Measurements from ENCODE around the gene SBK3. TPM values are rescaled to one million over a fixed set of nuclear protein-coding genes. Genes with fewer than 3 reads are reported as not detected.
A peak's percentile ranks its signal among the peaks of the same experiment; 100 is the strongest.
"Not testable (repeated sequence)": the region's sequence is repeated elsewhere in the genome, so short reads cannot be mapped to it uniquely, and the experiment has no call there.

SBK3 gene
- total RNA-seq, 1 donor from 2014 or later, result not detected

DNA sequence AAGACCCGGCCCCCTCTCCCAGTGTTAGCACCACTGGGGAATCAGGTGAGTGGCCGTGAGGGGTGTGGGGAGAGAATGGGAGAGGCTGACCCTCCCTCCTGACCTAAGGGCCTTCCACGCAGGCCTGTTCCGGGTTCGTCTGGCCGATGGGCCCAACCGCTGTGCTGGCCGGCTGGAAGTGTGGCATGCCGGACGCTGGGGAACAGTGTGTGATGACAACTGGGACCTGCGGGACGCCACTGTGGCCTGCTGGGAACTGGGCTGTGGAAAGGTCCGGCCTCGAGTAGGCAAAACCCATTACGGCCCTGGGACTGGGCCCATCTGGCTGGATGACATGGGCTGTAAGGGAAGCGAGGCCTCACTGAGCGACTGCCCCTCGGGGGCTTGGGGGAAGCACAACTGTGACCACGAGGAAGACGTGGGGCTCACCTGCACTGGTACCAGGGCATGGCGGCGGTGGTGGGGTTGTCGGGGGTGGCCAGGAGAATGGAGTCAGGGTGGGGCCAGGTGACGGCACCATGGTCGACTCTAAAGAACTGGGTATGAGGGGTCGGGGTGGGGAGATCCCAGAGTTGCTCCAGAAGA, 44.9 kb downstream of the SBK3 start:
- no peaks in the 10 kb centered on the region for H3K27me3 ChIP-seq
- H3K27ac ChIP-seq, result no peak overlapping the region
- intact Hi-C loops (cut with DNase I), result loop anchor here (5.0 kb wide), 2 partner anchors 93 to 198 kb away; partner anchors contain the start of gene UBE2S
- H3K4me1 ChIP-seq, result peaks cover 2 to 3% of the 10 kb centered on the region in 2 donors
- DNase-seq (ENCODE audit: low spot score in 2 of 2), result no peak
- H3K4me3 ChIP-seq, result no peak overlapping the region
- no peaks in the 10 kb centered on the region for H3K36me3 ChIP-seq
- H3K9me3 ChIP-seq, result no peaks in the 10 kb centered on the region
- TF ChIP-seq, protein P1, sequence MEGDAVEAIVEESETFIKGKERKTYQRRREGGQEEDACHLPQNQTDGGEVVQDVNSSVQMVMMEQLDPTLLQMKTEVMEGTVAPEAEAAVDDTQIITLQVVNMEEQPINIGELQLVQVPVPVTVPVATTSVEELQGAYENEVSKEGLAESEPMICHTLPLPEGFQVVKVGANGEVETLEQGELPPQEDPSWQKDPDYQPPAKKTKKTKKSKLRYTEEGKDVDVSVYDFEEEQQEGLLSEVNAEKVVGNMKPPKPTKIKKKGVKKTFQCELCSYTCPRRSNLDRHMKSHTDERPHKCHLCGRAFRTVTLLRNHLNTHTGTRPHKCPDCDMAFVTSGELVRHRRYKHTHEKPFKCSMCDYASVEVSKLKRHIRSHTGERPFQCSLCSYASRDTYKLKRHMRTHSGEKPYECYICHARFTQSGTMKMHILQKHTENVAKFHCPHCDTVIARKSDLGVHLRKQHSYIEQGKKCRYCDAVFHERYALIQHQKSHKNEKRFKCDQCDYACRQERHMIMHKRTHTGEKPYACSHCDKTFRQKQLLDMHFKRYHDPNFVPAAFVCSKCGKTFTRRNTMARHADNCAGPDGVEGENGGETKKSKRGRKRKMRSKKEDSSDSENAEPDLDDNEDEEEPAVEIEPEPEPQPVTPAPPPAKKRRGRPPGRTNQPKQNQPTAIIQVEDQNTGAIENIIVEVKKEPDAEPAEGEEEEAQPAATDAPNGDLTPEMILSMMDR (IDR thresholded peaks at IDR 0.05), result no peak

DNA sequence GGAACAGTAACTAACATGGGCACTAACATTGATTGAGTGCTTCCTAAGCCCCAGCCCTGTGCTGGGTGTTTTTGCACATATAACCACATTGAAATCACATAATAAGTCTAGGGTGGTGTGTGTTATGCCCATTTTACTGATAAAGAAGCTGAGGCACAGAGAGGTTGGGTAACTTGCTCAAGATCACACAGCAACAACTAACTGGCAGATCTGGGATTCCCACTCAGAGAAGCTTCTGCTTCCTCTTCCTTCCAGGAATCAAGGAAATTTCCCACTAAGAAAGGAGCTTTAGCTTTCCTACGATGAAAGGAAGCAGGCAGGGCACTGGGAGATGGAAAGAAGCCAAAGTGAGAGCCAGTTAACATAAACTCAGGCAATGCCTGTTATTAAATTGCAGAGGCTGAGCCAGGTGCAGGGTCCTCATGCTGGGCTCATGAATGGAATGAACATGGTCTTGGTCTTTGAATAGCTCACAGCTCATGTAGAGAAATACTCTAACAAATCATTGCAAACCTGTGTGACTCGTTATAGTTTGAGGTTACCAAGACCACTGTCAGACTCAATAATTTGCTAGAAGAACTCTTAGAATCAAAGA, 47.0 kb downstream of the SBK3 start:
- Histone ChIP-seq H3K4me3 (no peak overlapping the region), H3K36me3 (no peaks in the 10 kb centered on the region), H3K27me3 (no peaks in the 10 kb centered on the region), H3K4me1 (peaks cover 0 to under 1% of the 10 kb centered on the region in 2 donors), H3K27ac (no peak overlapping the region), H3K9me3 (no peaks in the 10 kb centered on the region)
- TF ChIP-seq, protein P1 (IDR thresholded peaks at IDR 0.05), result no peak
- intact Hi-C loops (cut with DNase I), result no loop called here
- no peak for DNase-seq (ENCODE audit: low spot score in 2 of 2)

DNA sequence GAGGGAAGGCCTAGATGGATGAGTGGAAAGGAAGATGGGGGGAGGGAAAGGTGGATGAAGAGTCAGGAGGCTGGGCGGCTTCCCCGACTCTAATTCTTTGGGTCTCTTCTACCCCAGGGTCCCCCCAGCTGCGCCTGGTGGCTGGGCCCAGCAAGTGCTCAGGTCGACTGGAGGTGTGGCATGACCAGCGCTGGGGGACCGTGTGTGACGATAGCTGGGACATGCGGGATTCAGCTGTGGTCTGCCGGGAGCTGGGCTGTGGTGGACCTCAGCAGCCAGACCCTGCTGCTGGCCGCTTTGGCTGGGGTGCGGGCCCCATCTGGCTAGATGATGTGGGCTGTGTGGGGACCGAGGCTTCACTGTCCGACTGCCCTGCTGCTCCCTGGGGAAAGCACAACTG, 47.6 kb downstream of the SBK3 start:
- Histone ChIP-seq H3K36me3 (no peaks in the 10 kb centered on the region), H3K27ac (no peak overlapping the region), H3K27me3 (no peaks in the 10 kb centered on the region), H3K4me3 (no peak overlapping the region), H3K9me3 (no peaks in the 10 kb centered on the region), H3K4me1 (no peaks in the 10 kb centered on the region)
- TF ChIP-seq, protein P1 (IDR thresholded peaks at IDR 0.05), result no peak
- intact Hi-C loops (cut with DNase I), result no loop called here
- DNase-seq (ENCODE audit: low spot score in 2 of 2), result no peak

DNA sequence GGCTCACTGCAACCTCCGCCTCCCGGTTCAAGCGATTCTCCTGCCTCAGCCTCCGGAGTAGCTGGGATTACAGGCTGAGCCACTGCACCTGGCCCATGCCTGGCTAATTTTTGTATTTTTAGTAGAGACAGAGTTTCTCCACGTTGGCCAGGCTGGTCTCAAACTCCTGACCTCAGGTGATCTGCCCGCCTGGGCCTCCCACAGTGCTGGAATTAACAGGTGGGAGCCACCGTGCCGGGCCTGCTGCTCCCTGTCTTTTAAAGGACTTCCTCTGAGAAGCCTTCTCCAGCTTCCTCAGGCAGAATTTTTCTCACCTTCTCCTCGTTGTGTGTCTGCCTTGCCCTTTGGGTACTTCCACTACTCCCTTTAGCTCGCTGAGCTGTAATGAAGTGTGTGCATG, 48.5 kb downstream of the SBK3 start:
- DNase-seq (ENCODE audit: low spot score in 2 of 2); intact Hi-C loops (cut with DNase I); H3K27ac ChIP-seq; H3K4me3 ChIP-seq; H3K36me3 ChIP-seq; H3K4me1 ChIP-seq; H3K27me3 ChIP-seq; H3K9me3 ChIP-seq: not testable (repeated sequence)

DNA sequence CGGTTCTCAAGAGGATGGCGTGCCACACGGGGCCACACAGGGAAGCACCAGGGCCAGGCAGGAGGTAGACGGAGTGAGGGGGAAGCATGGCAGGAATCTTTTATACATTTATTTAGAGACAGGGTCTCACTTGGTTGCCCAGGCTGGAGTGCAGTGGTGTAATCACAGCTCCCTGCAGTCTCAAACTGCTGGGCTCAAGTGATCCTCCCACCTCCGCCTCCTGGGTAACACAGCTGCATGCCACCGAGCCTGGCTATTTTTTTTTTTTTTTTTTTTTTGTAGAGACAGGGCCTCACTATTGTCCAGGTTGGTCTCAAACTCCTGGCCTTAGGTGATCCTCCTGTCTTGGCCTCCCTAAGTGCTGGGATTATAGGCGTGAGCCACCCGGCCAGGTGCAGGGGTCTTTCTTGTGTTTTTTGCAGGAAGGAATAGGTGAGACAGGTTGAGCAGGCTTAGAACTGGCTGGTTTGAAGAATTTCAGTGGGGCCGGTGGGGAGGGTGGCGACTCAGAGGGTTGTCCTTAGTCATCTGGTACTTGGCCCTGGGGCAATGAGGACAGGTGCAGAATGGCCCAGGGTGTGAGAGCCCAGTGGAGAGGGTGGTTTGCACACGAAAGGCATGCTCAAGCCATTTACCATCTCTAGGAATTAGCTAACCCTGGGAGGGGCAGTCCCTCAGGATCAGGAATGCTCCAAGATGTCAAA, 49.5 kb downstream of the SBK3 start:
- H3K9me3 ChIP-seq, result no peaks in the 10 kb centered on the region
- intact Hi-C loops (cut with DNase I), result no loop called here
- no peak overlapping the region for H3K27ac ChIP-seq
- H3K36me3 ChIP-seq, result no peaks in the 10 kb centered on the region
- no peaks in the 10 kb centered on the region for H3K4me1 ChIP-seq
- H3K27me3 ChIP-seq, result no peaks in the 10 kb centered on the region
- TF ChIP-seq, protein P1 (IDR thresholded peaks at IDR 0.05), result no peak
- no peak for DNase-seq (ENCODE audit: low spot score in 2 of 2)
- H3K4me3 ChIP-seq, result no peak overlapping the region

DNA sequence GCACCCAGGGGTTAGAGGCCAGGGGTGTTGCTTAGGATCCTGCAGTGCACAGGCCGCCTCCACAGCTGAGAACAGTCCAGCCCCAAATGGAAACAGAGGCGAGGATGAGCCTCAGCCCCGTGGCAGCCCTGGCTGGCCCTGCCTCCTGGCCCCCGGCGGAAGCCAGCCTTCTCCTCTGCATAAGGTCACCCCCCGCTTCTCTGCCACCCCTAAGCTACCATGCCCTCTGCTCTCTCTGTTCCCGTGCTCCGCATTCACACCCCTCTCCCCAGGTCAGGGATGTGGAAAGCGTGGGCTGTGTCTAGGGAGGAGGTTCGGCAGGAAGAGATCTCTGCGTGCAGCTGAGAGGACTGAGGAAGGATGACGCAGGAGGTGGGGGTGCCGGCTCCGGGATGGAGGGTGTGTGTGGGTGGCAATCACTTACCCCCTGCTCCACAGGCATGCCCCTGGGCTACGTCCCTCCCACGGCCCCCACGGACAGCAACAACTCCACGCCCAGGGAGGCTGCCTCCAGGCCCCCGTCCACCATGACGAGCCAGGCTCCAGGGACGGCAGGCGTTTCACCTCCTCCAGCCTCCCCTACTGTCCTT, 51.1 kb downstream of the SBK3 start:
- H3K4me1 ChIP-seq, result no peaks in the 10 kb centered on the region
- no peak for DNase-seq (ENCODE audit: low spot score in 2 of 2)
- peak overlapping the region in 1 of 2 donors; percentile 5 for H3K4me3 ChIP-seq

More for the DNA sequence above, 51.1 kb downstream of the SBK3 start:
- Histone ChIP-seq H3K36me3 (no peaks in the 10 kb centered on the region), H3K27ac (peak overlapping the region in 1 of 2 donors; percentile 36), H3K27me3 (no peaks in the 10 kb centered on the region), H3K9me3 (no peaks in the 10 kb centered on the region)
- intact Hi-C loops (cut with DNase I), result no loop called here
- TF ChIP-seq, protein P1 (IDR thresholded peaks at IDR 0.05), result no peak

All from ascending aorta (tissue), 2 donors.